ENCODE results near the gene TMEM101. TPM values are rescaled to one million over a fixed set of nuclear protein-coding genes. Genes with fewer than 3 reads are reported as not detected.
A peak's percentile ranks its signal among the peaks of the same experiment; 100 is the strongest.

TMEM101 gene
- total RNA-seq, 1 experiment from 2014 or later = 12.7 TPM

DNA sequence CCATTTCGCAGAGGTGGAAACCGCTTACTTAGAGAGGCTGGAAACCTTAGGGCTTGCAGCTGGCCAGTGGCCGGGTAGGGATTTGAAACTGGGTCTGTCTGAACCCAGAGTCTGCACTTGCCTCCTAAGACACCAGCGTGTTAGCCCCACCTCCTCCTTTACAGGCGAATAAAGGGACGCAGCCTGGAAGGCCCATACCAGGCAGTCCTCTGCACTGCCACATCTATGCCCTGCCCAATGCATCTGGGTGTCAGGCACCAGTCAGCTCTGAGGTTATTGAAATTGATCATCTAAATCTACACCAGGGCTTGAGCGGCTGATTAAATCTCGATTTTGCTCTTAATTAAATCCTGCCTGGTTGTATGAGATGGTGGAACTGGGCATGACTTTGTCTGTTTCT, 30.2 kb downstream of the TMEM101 start:
- Histone ChIP-seq H3K36me3 (ENCODE audit: insufficient read depth, low read length, poor library complexity, severe bottlenecking) (no peaks in the 10 kb centered on the region), H3K27ac (ENCODE audit: low read depth, low read length, poor library complexity, severe bottlenecking) (no peak overlapping the region), H3K4me1 (ENCODE audit: insufficient read depth, low read length, poor library complexity, severe bottlenecking) (no peaks in the 10 kb centered on the region), H3K9me3 (ENCODE audit: low read depth, low read length, poor library complexity, severe bottlenecking) (no peaks in the 10 kb centered on the region), H3K27me3 (replicated peaks; ENCODE audit: insufficient read depth, low read depth, low read length, poor library complexity) (no peaks in the 10 kb centered on the region), H3K4me3 (ENCODE audit: low read depth, low read length, poor library complexity, severe bottlenecking) (no peak overlapping the region)
- ChIA-PET POLR2A (ENCODE audit: low non-redundant PET) (no interaction called here), CTCF (no interaction called here)
- DNase-seq (ENCODE audit: low spot score) = no peak
- TF ChIP-seq, protein P1, sequence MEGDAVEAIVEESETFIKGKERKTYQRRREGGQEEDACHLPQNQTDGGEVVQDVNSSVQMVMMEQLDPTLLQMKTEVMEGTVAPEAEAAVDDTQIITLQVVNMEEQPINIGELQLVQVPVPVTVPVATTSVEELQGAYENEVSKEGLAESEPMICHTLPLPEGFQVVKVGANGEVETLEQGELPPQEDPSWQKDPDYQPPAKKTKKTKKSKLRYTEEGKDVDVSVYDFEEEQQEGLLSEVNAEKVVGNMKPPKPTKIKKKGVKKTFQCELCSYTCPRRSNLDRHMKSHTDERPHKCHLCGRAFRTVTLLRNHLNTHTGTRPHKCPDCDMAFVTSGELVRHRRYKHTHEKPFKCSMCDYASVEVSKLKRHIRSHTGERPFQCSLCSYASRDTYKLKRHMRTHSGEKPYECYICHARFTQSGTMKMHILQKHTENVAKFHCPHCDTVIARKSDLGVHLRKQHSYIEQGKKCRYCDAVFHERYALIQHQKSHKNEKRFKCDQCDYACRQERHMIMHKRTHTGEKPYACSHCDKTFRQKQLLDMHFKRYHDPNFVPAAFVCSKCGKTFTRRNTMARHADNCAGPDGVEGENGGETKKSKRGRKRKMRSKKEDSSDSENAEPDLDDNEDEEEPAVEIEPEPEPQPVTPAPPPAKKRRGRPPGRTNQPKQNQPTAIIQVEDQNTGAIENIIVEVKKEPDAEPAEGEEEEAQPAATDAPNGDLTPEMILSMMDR (conservative IDR thresholded peaks at IDR 0.05; ENCODE audit: low read depth, low read length) = no peak
- no peak for TF ChIP-seq EZH2 (IDR thresholded peaks at IDR 0.05; ENCODE audit: borderline replicate concordance, low read depth, low read length, poor library complexity, severe bottlenecking)
- intact Hi-C loops (cut with micrococcal nuclease; ENCODE audit: unreplicated experiment) = no loop called here
- BruUV-seq (replicated peaks) = no TSS peak

DNA sequence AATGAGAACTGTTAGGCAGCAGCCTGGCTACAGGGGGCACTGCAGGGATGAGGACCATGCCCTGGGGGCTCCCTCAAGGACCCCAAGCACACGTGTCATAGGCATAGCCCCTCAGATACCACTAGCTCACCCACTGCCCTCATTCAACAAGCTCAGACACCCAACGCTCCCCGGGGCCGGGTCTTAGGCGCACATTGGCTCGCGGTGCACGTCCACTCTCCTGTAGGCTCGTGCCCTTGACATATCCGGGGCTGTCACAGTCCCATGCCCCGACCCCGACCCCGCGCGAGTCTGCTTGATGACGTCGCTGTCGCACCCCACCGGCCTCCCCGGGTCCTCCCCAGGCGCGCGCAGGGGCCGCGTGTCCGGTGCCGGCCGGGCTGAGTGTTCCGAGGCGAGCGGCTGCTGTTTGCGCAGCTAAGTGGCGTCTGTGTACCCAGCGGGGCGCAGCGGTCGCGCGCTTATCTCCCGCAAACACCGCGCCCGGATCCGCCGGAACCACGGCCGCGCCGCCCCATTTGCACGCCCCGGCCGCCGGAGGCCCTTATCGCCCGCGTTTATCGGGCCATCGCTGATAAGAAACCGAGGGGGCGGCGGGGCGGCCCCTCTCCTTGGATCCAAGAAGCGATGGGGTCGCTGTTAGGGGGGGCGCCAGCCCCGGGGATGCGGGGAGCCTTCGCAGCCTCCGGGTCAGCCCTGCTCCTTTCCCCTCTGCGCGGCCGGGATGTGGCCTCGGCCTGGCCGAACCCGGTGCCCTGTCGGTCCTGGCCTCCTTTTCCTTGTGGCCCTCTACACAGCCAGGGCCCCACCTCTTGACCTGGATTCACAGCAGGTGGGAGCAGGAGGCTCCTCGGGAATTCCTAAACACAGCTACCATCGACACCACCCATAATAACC, 31.0 kb downstream of the TMEM101 start:
- BruUV-seq (replicated peaks) = no TSS peak
- no peak for DNase-seq (ENCODE audit: low spot score)

DNA sequence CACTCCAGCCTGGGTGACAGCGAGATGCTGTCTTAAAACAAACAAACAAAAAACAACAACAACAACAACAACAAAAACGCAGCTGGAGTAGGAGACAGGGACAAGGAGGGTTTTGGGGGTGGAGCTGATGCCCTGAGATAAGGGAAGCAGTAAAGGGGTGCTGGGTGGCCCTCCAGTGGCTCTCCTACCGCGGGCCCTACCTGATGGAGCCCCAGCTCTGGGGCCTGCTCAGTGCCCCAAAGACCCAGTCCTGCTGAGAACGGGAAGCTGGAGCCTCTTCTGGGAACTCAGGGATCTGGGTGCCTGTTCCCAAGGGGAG, 31.6 kb downstream of the TMEM101 start:
- no peaks in the 10 kb centered on the region for H3K36me3 ChIP-seq (ENCODE audit: insufficient read depth, low read length, poor library complexity, severe bottlenecking)
- ChIA-PET POLR2A (ENCODE audit: low non-redundant PET) (no interaction called here), CTCF (no interaction called here)
- DNase-seq (ENCODE audit: low spot score) = no peak
- no TSS peak for BruUV-seq (replicated peaks)
- intact Hi-C loops (cut with micrococcal nuclease; ENCODE audit: unreplicated experiment) = no loop called here
- peak overlapping the region; percentile 42 for H3K4me3 ChIP-seq (ENCODE audit: low read depth, low read length, poor library complexity, severe bottlenecking)
- no peak overlapping the region for H3K27ac ChIP-seq (ENCODE audit: low read depth, low read length, poor library complexity, severe bottlenecking)
- H3K4me1 ChIP-seq (ENCODE audit: insufficient read depth, low read length, poor library complexity, severe bottlenecking) = no peaks in the 10 kb centered on the region
- no peaks in the 10 kb centered on the region for H3K9me3 ChIP-seq (ENCODE audit: low read depth, low read length, poor library complexity, severe bottlenecking)
- no peaks in the 10 kb centered on the region for H3K27me3 ChIP-seq (replicated peaks; ENCODE audit: insufficient read depth, low read depth, low read length, poor library complexity)
- TF ChIP-seq, protein P1 (conservative IDR thresholded peaks at IDR 0.05; ENCODE audit: low read depth, low read length) = no peak
- TF ChIP-seq EZH2 (IDR thresholded peaks at IDR 0.05; ENCODE audit: borderline replicate concordance, low read depth, low read length, poor library complexity, severe bottlenecking) = no peak

More for the DNA sequence above, 31.0 kb downstream of the TMEM101 start:
- H3K27ac ChIP-seq (ENCODE audit: low read depth, low read length, poor library complexity, severe bottlenecking) = no peak overlapping the region
- no peaks in the 10 kb centered on the region for H3K9me3 ChIP-seq (ENCODE audit: low read depth, low read length, poor library complexity, severe bottlenecking)
- ChIA-PET POLR2A (ENCODE audit: low non-redundant PET) (no interaction called here), CTCF (no interaction called here)
- no peaks in the 10 kb centered on the region for H3K36me3 ChIP-seq (ENCODE audit: insufficient read depth, low read length, poor library complexity, severe bottlenecking)
- intact Hi-C loops (cut with micrococcal nuclease; ENCODE audit: unreplicated experiment) = no loop called here
- peak overlapping the region; percentile 42 for H3K4me3 ChIP-seq (ENCODE audit: low read depth, low read length, poor library complexity, severe bottlenecking)
- H3K27me3 ChIP-seq (replicated peaks; ENCODE audit: insufficient read depth, low read depth, low read length, poor library complexity) = no peaks in the 10 kb centered on the region
- TF ChIP-seq, protein P1 (conservative IDR thresholded peaks at IDR 0.05; ENCODE audit: low read depth, low read length) = peak; percentile 47
- no peak for TF ChIP-seq EZH2 (IDR thresholded peaks at IDR 0.05; ENCODE audit: borderline replicate concordance, low read depth, low read length, poor library complexity, severe bottlenecking)
- H3K4me1 ChIP-seq (ENCODE audit: insufficient read depth, low read length, poor library complexity, severe bottlenecking) = no peaks in the 10 kb centered on the region

Measured in A673 (cell line).